HepG2 (cell line): ENCODE data around the gene TBXAS1. TPM values are rescaled to one million over a fixed set of nuclear protein-coding genes. Genes with fewer than 3 reads are reported as not detected.
A peak's percentile ranks its signal among the peaks of the same experiment; 100 is the strongest.

Experiments used
- ATAC-seq: fragments of 200-7000 bp; cut with Tn5 transposase; 3 replicates; pipeline ENCODE4 v1.9.1; 2020; ENCODE audit warnings: mild to moderate bottlenecking, moderate library complexity
- Bru-seq: library from RNA; stranded (reverse); fragments of 400-500 nt; gene quantifications from one replicate; lab custom pipeline; 2021; lab: Mats Ljungman, UMichigan
- BruChase-seq, 2 experiments: library from RNA; stranded (reverse); fragments of 400-500 nt; gene quantifications; one replicate each; lab custom pipeline; 2021; lab: Mats Ljungman, UMichigan
- BruUV-seq: library from RNA; stranded (reverse); fragments of 400-500 nt; replicated peaks from 2 replicates; lab custom pipeline; 2021; lab: Mats Ljungman, UMichigan
- CTCF ChIA-PET: fragments of 300-600 bp; formaldehyde crosslinking; extraction: SDS; loops from one replicate; lab custom pipeline; 2021; ENCODE audit warnings: low total read pairs, inconsistent platforms, low intra/inter-chr PET ratio; lab: Yijun Ruan, JAX
- POLR2A ChIA-PET: fragments of 350-600 bp; sonication (Branson Sonifier 250); formaldehyde crosslinking; loops from one replicate; lab custom pipeline; 2020; ENCODE audit warnings: antibody characterized with exemption, inconsistent platforms; lab: Yijun Ruan, JAX
- DNase-seq: peaks from one replicate; pipeline ENCODE4 v3.0.0-alpha.2; 2015; ENCODE audit warnings: low spot score
- FAIRE-seq: peaks from 3 replicates; lab custom pipeline; 2011; peaks lifted over from hg19 to GRCh38; lab: Jason Lieb, UNC
- H2AFZ ChIP-seq: one replicate; pipeline ENCODE4 v1.6.1; 2011; ENCODE audit warnings: low read length, inconsistent platforms
- H3K27ac ChIP-seq: fragments of 300-600 bp; 3 replicates; pipeline ENCODE4 v1.8.0; 2011; ENCODE audit warnings: mixed run types, mild to moderate bottlenecking, mixed read lengths, low read length, inconsistent platforms; ENCODE audit not compliant: insufficient read depth; ENCODE audit errors: extremely low read length
- H3K27me3 ChIP-seq, 2 experiments: fragments of 200-600 bp in 1 of 2; 2 replicates in 1 of 2; 3 replicates in 1 of 2; pipeline versions ENCODE4 v1.6.0 to v1.8.0; 2011; ENCODE audit warnings: low read length in 2 of 2, mild to moderate bottlenecking in 2 of 2, moderate library complexity in 2 of 2, inconsistent platforms in 1 of 2; ENCODE audit not compliant: insufficient read depth in 2 of 2, control insufficient read depth in 1 of 2
- H3K36me3 ChIP-seq, 2 experiments: fragments of 200-600 bp in 1 of 2; replicated peaks in 1 of 2; 2 replicates in 1 of 2; 3 replicates in 1 of 2; pipeline versions ENCODE4 v1.5.1 to v1.8.0; 2011; ENCODE audit warnings: low read length in 2 of 2, inconsistent platforms in 1 of 2; ENCODE audit not compliant: insufficient read depth in 2 of 2, control insufficient read depth in 1 of 2
- H3K4me1 ChIP-seq: 2 replicates; pipeline ENCODE4 v1.5.1; 2012; ENCODE audit warnings: low read length, inconsistent platforms; ENCODE audit not compliant: insufficient read depth
- H3K4me2 ChIP-seq: 2 replicates; pipeline ENCODE4 v1.6.0; 2011; ENCODE audit warnings: low read depth, low read length, inconsistent platforms
- H3K4me3 ChIP-seq, 3 experiments: fragments of 200-600 bp in 1 of 3; sonication (generic), shearing (Covaris generic) in 1 of 3; replicated peaks in 1 of 3; 2 replicates each; pipeline ENCODE4 v1.5.1; 2011 to 2016; ENCODE audit warnings: low read length in 3 of 3, inconsistent platforms in 2 of 3, low read depth in 2 of 3, mild to moderate bottlenecking in 2 of 3, control low read depth in 1 of 3, mixed read lengths in 1 of 3; ENCODE audit not compliant: insufficient read depth in 1 of 3
- H3K79me2 ChIP-seq: one replicate; pipeline ENCODE4 v1.6.1; 2011; ENCODE audit warnings: low read length, inconsistent platforms; ENCODE audit not compliant: insufficient read depth
- H3K9ac ChIP-seq: 2 replicates; pipeline ENCODE4 v1.6.0; 2011; ENCODE audit warnings: mild to moderate bottlenecking, low read depth, low read length, inconsistent platforms; ENCODE audit not compliant: insufficient read depth
- H3K9me3 ChIP-seq: 2 replicates; pipeline ENCODE4 v1.5.1; 2012; ENCODE audit warnings: mild to moderate bottlenecking, low read length
- H4K20me1 ChIP-seq: 2 replicates; pipeline ENCODE4 v1.6.0; 2011; ENCODE audit warnings: inconsistent platforms, mild to moderate bottlenecking, low read length, moderate library complexity; ENCODE audit not compliant: insufficient read depth
- E2F2 ChIP-seq: sonication (generic); formaldehyde crosslinking; IDR thresholded peaks from 2 replicates; pipeline ENCODE4 v1.4.0; 2020; ENCODE audit warnings: missing genetic modification reagents, borderline replicate concordance
- GRHL1 ChIP-seq: sonication (generic); formaldehyde crosslinking; conservative IDR thresholded peaks from 2 replicates; pipeline ENCODE4 v1.8.0; 2022; ENCODE audit warnings: missing genetic modification reagents
- MAX ChIP-seq: IDR thresholded peaks from 2 replicates; pipeline ENCODE4 v1.6.1; 2012; ENCODE audit warnings: inconsistent platforms
- ZNF710 ChIP-seq: sonication (generic); formaldehyde crosslinking; IDR thresholded peaks from 2 replicates; pipeline ENCODE4 v1.5.0; 2020; ENCODE audit warnings: mild to moderate bottlenecking, missing genetic modification reagents, borderline replicate concordance
- WGBS: methylation state at CpG from one replicate; pipeline ENCODE4 v1.1.6; 2017; ENCODE audit warnings: low lambda C conversion rate; 5-methylcytosine and 5-hydroxymethylcytosine counted together
- in situ Hi-C: cut with HindIII; loops from 2 replicates; pipeline ENCODE4 v1.10.0; 2017; ENCODE audit warnings: low pct_unique_long_range_greater_than_20kb; ENCODE audit not compliant: extremely low pct_ligation_motif_present
- intact Hi-C: fragments of 100-400 bp; cut with micrococcal nuclease; formaldehyde crosslinking; loops from one replicate; pipeline ENCODE4 v1.10.0; 2022; ENCODE audit not compliant: unreplicated experiment
- long read RNA-seq, 2 experiments: library from RNA in 1 of 2; library from polyadenylated mRNA in 1 of 2; stranded (forward) in 1 of 2; unstranded in 1 of 2; transcript quantifications; one replicate each; pipeline ENCODE4 v2.0.0, GENCODE V29; 2019 to 2022
- polyA minus RNA-seq, 3 experiments: library from RNA; depleted of rRNA, polyadenylated mRNA; stranded (reverse); fragments of >200 nt; gene quantifications; 2 replicates each; pipeline ENCODE4 v1.2.3, GENCODE V29; 2011; ENCODE audit warnings: low replicate concordance in 1 of 3
- polyA plus RNA-seq, 8 experiments: library from polyadenylated mRNA; depleted of rRNA in 3 of 8; stranded (reverse) in 7 of 8; unstranded in 1 of 8; fragments of >200 nt; fragmentation: Illumina TruSeq in 4 of 8; extraction: Trizol in 4 of 8; gene quantifications; 2 replicates each; pipeline versions ENCODE4 v1.2.1 to v1.2.3, GENCODE V29; 2011 to 2016; ENCODE audit warnings: low read depth in 4 of 8, missing spikeins in 1 of 8, mixed read lengths in 1 of 8; ENCODE audit not compliant: insufficient read depth in 1 of 8
- total RNA-seq, 5 experiments: library from RNA; depleted of rRNA; stranded (reverse); fragments of >200 nt; fragmentation: Illumina TruSeq; extraction: Trizol; gene quantifications; 2 replicates each; pipeline ENCODE4 v1.2.3, GENCODE V29; 2016; ENCODE audit warnings: low read depth in 1 of 5

TBXAS1 gene
- 4.0 and 6.1 TPM in 2 replicates for total RNA-seq (2016; rRNA removed; fragmentation: Illumina TruSeq; extraction: Trizol)
- total RNA-seq (2016; cell fraction: cytosol; rRNA removed; fragmentation: Illumina TruSeq; extraction: Trizol; ENCODE audit: low read depth), result 6.2 and 7.7 TPM in 2 replicates
- 4.0 and 4.2 TPM in 2 replicates for total RNA-seq (2016; cell fraction: insoluble cytoplasmic fraction; rRNA removed; fragmentation: Illumina TruSeq; extraction: Trizol)
- total RNA-seq (2016; cell fraction: membrane; rRNA removed; fragmentation: Illumina TruSeq; extraction: Trizol), result 6.2 and 7.7 TPM in 2 replicates
- total RNA-seq (2016; cell fraction: nucleus; rRNA removed; fragmentation: Illumina TruSeq; extraction: Trizol), result 5.0 and 7.0 TPM in 2 replicates
- 4.9 and 6.6 TPM in 2 replicates for polyA plus RNA-seq (2011; rRNA removed)
- polyA plus RNA-seq (2011; cell fraction: cytosol; rRNA removed), result 4.4 and 4.6 TPM in 2 replicates
- polyA plus RNA-seq (2011; cell fraction: nucleus; rRNA removed), result 5.3 and 6.9 TPM in 2 replicates
- polyA plus RNA-seq (2012), result 2.7 and 3.4 TPM in 2 replicates
- 5.8 and 8.1 TPM in 2 replicates for polyA plus RNA-seq (2016; cell fraction: cytosol; fragmentation: Illumina TruSeq; extraction: Trizol; ENCODE audit: low read depth)
- polyA plus RNA-seq (2016; cell fraction: insoluble cytoplasmic fraction; fragmentation: Illumina TruSeq; extraction: Trizol; ENCODE audit: low read depth), result 3.9 and 4.1 TPM in 2 replicates
- 5.9 and 6.2 TPM in 2 replicates for polyA plus RNA-seq (2016; cell fraction: membrane; fragmentation: Illumina TruSeq; extraction: Trizol; ENCODE audit: low read depth)
- polyA plus RNA-seq (2016; cell fraction: nucleus; fragmentation: Illumina TruSeq; extraction: Trizol; ENCODE audit: insufficient read depth, low read depth), result 3.4 and 12.1 TPM in 2 replicates
- polyA minus RNA-seq (2011; rRNA and poly(A)+ RNA removed; ENCODE audit: low replicate concordance), result 0.23 and 7.4 TPM in 2 replicates
- 1.5 and 3.0 TPM in 2 replicates for polyA minus RNA-seq (2011; cell fraction: cytosol; rRNA and poly(A)+ RNA removed)
- polyA minus RNA-seq (2011; cell fraction: nucleus; rRNA and poly(A)+ RNA removed), result 6.3 and 9.0 TPM in 2 replicates
- Bru-seq, nascent RNA, result percentile 36 among the genes with signal in this experiment
- BruChase-seq, experiment 1, labeled RNA remaining after a 6-hour chase, result percentile 30 among the genes with signal in this experiment
- percentile 34 among the genes with signal in this experiment for BruChase-seq, experiment 2, labeled RNA remaining after a 2-hour chase
- long read RNA-seq, experiment 1, partial matches to known transcripts, result 0 of 2 reads
- long read RNA-seq, experiment 1, other reads (novel, unspliced or antisense), result 1 of 2 reads
- long read RNA-seq, experiment 2, partial matches to known transcripts, result 2 of 19 reads
- long read RNA-seq, experiment 2, other reads (novel, unspliced or antisense), result 12 of 19 reads

DNA sequence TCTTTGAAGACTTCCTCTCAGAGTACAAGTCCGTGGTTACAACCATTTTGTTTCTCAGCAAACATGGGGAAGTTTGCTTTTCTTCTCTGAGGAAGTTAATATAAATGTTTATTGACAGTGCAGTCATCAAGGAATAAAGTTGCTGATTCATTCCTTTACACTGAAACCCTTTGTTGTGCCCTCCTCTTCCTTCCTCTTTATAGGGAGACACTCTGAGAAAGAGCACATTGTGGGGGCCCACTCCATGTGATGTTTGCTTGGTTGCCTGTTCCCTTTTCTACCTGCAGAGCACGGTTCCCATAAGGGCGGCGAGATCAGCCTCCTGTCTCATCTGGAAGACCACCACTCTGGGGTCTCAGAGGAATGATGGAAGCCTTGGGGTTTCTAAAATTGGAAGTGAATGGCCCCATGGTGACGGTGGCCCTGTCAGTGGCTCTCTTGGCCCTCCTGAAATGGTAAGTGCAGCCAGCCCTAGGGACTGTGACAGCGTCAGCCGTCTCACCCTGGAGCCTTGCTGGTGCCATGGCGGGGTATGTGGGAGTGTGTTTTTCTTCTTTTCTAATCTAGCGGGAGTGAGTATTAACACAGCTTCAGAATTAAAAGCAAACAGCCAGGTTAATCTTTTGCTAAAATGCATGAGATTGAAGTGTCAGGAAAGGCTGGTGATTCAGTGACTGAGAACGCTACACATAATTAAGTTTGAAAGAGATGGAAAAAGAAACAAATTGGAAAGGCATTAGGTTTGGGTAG, at the start of gene TBXAS1:
TBXAS1 (plus strand) TSS at position 240 of the 750 bp plus-strand sequence; CDS start at position 367, 127 bp downstream.
- H3K27ac ChIP-seq, result no peak within 1 kb of the TSS
- intact Hi-C loops, result loop anchor here (5.0 kb wide), 2 partner anchors 173 to 182 kb away; no protein-coding TSS in a partner anchor
- TSS peak; percentile 56 for BruUV-seq
- CTCF ChIA-PET, result no interaction called here
- POLR2A ChIA-PET, result no interaction called here
- H3K79me2 ChIP-seq, result no peaks in the 10 kb centered on the region
- WGBS, result 11% methylated on average over 9 of the region's 10 CpGs
- peak within 1 kb of the TSS; percentile 74 for H3K4me2 ChIP-seq
- H3K36me3 ChIP-seq, result no peaks in the 10 kb centered on the region
- H3K4me1 ChIP-seq, result peaks cover 31% of the 10 kb centered on the region
- peak within 1 kb of the TSS; percentile 27 to 49 (median 47) for H3K4me3 ChIP-seq
- 0 out of 2 replicates have a peak, but pooled peaks have one; percentile 12 for TF ChIP-seq ZNF710 (CRISPR knock-in tag)
- TF ChIP-seq MAX, result peak; percentile 40; the same call in 1 of the 2 replicates
- TF ChIP-seq E2F2 (CRISPR knock-in tag), result no peak
- no peak for TF ChIP-seq GRHL1 (CRISPR knock-in tag)
- no peaks in the 10 kb centered on the region for H3K9me3 ChIP-seq
- in situ Hi-C loops, result no loop called here
- FAIRE-seq (no peak), DNase-seq (no peak), ATAC-seq (peak; percentile 91)
- no peaks in the 10 kb centered on the region for H4K20me1 ChIP-seq
- H2AFZ ChIP-seq, result peak within 1 kb of the TSS; percentile 55
- peak within 1 kb of the TSS; percentile 23 for H3K9ac ChIP-seq
- H3K27me3 ChIP-seq, result peaks cover 0 to 7% of the 10 kb centered on the region in 2 experiments; a peak in 3 of 5 replicates
